Measurements from ENCODE around the gene CREB3L1. TPM values are rescaled to one million over a fixed set of nuclear protein-coding genes. Genes with fewer than 3 reads are reported as not detected.
A peak's percentile ranks its signal among the peaks of the same experiment; 100 is the strongest.

Gene CREB3L1
- total and polyA plus RNA-seq, 2 of the 13 experiments (the other 11 are each of a cell fraction or from before 2014, with no cell fraction given), result not detected

DNA sequence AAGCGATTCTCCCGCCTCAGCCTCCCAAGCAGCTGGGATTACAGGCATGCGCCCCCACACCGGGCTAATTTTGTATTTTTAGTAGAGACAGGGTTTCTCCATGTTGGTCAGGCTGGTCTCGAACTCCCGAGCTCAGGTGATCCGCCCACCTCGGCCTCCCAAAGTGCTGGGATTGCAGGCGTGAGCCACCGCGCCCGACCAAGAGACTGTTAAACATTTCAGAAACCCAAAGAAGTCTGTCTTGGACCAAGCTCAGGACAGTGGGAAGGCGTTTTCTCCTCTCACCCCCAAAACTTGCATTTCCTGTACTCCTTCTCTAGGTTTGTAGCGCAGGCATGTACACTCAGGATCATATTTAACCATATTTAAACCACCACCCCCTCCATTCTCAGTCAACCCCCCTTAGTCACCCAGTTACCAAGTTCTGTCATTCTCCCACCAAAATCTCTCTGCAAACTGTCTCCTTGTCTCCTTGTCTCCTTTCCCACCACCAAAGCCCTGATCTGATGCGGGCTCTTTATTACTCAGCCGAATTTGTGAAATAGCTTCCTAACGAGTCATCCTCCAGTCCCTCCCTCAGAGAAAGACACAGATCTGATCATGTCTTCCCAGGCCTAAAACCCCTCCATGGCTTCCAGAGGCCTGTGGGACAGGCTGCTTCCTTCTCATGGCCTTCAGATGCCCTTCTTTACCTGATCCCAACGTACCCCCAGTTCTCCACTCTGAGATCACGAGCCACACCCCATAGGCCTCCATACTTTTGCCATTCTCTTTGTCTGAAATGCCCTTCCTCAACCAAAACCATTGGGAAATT lies 29.0 kb upstream of the CREB3L1 start:
- FAIRE-seq (no peak), DNase-seq (ENCODE audit: low spot score) (peak; percentile 33), ATAC-seq (no peak)
- no peak overlapping the region for H3K9ac ChIP-seq (ENCODE audit: insufficient read depth, low read depth, low read length)
- in situ Hi-C loops (cut with HindIII; ENCODE audit: extremely low pct_ligation_motif_present, low pct_unique_long_range_greater_than_20kb), result no loop called here
- POLR2A ChIA-PET, result no interaction called here
- H3K36me3 ChIP-seq (replicated peaks in 1 of 2; ENCODE audit: control insufficient read depth in 1 of 2, insufficient read depth in 2 of 2, low read length in 2 of 2), result no peaks in the 10 kb centered on the region
- no peaks in the 10 kb centered on the region for H4K20me1 ChIP-seq (ENCODE audit: insufficient read depth, low read length)
- H3K4me2 ChIP-seq (ENCODE audit: low read depth, low read length), result no peak overlapping the region
- H3K4me3 ChIP-seq (replicated peaks in 1 of 3; ENCODE audit: insufficient read depth in 1 of 3, low read depth in 2 of 3, low read length in 3 of 3), result no peak overlapping the region
- no TSS peak for BruUV-seq (replicated peaks)
- no peaks in the 10 kb centered on the region for H3K9me3 ChIP-seq (ENCODE audit: low read length)
- TF ChIP-seq BRCA1 (CRISPR knock-in tag; IDR thresholded peaks at IDR 0.05) (no peak), KDM1A (CRISPR knock-in tag; IDR thresholded peaks at IDR 0.05) (no peak), TGIF2 (CRISPR knock-in tag; IDR thresholded peaks at IDR 0.05) (no peak), JARID2 (CRISPR knock-in tag; IDR thresholded peaks at IDR 0.05; ENCODE audit: insufficient replicate concordance) (no peak), TEAD2 (CRISPR knock-in tag; IDR thresholded peaks at IDR 0.05) (no peak), ZIK1 (CRISPR knock-in tag; IDR thresholded peaks at IDR 0.05; ENCODE audit: borderline replicate concordance, low read depth) (no peak), ZSCAN22 (CRISPR knock-in tag; IDR thresholded peaks at IDR 0.05) (no peak), ZNF891 (CRISPR knock-in tag; IDR thresholded peaks at IDR 0.05) (no peak), ZNF720 (CRISPR knock-in tag; IDR thresholded peaks at IDR 0.05) (no peak), ZNF777 (CRISPR knock-in tag; IDR thresholded peaks at IDR 0.05) (no peak), KLF16 (CRISPR knock-in tag; IDR thresholded peaks at IDR 0.05) (no peak)
- TF ChIP-seq, protein P1, sequence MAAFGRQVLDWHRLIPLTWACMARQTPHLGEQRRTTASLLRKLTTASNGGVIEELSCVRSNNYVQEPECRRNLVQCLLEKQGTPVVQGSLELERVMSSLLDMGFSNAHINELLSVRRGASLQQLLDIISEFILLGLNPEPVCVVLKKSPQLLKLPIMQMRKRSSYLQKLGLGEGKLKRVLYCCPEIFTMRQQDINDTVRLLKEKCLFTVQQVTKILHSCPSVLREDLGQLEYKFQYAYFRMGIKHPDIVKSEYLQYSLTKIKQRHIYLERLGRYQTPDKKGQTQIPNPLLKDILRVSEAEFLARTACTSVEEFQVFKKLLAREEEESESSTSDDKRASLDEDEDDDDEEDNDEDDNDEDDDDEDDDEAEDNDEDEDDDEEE (CRISPR knock-in tag; IDR thresholded peaks at IDR 0.05), result no peak
- TF ChIP-seq, protein P2, sequence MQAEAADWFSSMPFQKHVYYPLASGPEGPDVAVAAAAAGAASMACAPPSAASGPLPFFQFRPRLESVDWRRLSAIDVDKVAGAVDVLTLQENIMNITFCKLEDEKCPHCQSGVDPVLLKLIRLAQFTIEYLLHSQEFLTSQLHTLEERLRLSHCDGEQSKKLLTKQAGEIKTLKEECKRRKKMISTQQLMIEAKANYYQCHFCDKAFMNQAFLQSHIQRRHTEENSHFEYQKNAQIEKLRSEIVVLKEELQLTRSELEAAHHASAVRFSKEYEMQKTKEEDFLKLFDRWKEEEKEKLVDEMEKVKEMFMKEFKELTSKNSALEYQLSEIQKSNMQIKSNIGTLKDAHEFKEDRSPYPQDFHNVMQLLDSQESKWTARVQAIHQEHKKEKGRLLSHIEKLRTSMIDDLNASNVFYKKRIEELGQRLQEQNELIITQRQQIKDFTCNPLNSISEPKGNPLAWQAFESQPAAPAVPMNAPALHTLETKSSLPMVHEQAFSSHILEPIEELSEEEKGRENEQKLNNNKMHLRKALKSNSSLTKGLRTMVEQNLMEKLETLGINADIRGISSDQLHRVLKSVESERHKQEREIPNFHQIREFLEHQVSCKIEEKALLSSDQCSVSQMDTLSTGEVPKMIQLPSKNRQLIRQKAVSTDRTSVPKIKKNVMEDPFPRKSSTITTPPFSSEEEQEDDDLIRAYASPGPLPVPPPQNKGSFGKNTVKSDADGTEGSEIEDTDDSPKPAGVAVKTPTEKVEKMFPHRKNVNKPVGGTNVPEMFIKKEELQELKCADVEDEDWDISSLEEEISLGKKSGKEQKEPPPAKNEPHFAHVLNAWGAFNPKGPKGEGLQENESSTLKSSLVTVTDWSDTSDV (CRISPR knock-in tag; IDR thresholded peaks at IDR 0.05), result no peak
- TF ChIP-seq, protein P3, sequence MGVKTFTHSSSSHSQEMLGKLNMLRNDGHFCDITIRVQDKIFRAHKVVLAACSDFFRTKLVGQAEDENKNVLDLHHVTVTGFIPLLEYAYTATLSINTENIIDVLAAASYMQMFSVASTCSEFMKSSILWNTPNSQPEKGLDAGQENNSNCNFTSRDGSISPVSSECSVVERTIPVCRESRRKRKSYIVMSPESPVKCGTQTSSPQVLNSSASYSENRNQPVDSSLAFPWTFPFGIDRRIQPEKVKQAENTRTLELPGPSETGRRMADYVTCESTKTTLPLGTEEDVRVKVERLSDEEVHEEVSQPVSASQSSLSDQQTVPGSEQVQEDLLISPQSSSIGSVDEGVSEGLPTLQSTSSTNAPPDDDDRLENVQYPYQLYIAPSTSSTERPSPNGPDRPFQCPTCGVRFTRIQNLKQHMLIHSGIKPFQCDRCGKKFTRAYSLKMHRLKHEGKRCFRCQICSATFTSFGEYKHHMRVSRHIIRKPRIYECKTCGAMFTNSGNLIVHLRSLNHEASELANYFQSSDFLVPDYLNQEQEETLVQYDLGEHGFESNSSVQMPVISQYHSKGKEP (CRISPR knock-in tag; IDR thresholded peaks at IDR 0.05), result no peak
- TF ChIP-seq, protein P4, sequence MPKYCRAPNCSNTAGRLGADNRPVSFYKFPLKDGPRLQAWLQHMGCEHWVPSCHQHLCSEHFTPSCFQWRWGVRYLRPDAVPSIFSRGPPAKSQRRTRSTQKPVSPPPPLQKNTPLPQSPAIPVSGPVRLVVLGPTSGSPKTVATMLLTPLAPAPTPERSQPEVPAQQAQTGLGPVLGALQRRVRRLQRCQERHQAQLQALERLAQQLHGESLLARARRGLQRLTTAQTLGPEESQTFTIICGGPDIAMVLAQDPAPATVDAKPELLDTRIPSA (CRISPR knock-in tag; IDR thresholded peaks at IDR 0.05; ENCODE audit: borderline replicate concordance), result no peak
- H3K79me2 ChIP-seq (ENCODE audit: insufficient read depth, low read length), result no peaks in the 10 kb centered on the region
- 51% methylated on average over 14 of the region's 19 CpGs for WGBS (ENCODE audit: low lambda C conversion rate)
- intact Hi-C loops (cut with micrococcal nuclease; ENCODE audit: unreplicated experiment), result no loop called here
- CTCF ChIA-PET (ENCODE audit: low intra/inter-chr PET ratio, low total read pairs), result interaction anchor here (0.7 to 3.0 kb wide), 5 partner anchors 9 to 66 kb away, joined by 3 to 57 read pairs (median 5); no protein-coding TSS in a partner anchor
- peaks cover 9 to 31% of the 10 kb centered on the region in 2 experiments; a peak in 3 of 5 replicates for H3K27me3 ChIP-seq (ENCODE audit: control insufficient read depth in 1 of 2, insufficient read depth in 2 of 2, low read length in 2 of 2)
- no peak overlapping the region for H3K27ac ChIP-seq (ENCODE audit: extremely low read length, insufficient read depth, low read length)
- no peak overlapping the region for H2AFZ ChIP-seq (ENCODE audit: low read length)
- peaks cover 51% of the 10 kb centered on the region for H3K4me1 ChIP-seq (ENCODE audit: insufficient read depth, low read length)
